Right hindlimb (tissue), 1 donor: ENCODE data around the gene IGFBP1.
"Not testable (repeated sequence)": the region's sequence is repeated elsewhere in the genome, so short reads cannot be mapped to it uniquely, and the experiment has no call there.

Experiments used
- DNase-seq: peaks from one replicate; pipeline ENCODE4 v3.0.0-alpha.2; 2018

IGFBP1 gene

DNA sequence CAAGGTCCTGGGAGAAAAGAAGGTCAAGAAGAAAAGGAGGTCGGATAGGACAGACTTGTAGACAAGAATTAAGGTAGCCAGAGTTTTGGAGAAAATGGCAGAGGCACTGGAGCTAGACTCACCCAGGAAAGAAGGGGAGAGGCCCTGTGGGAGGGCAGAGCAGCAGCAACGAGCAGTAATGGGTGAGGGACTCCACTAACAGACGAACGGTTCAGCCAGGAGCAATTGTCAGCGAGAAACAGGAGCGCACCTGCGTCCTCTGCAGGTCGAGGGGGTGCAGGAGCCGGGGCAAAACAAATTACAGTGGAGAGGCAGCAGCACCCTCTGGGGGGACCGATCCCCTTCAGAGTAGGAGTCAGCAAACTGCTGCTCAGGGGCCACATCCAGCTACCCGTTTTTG lies 51.3 kb downstream of the IGFBP1 start:
- no peak for DNase-seq

DNA sequence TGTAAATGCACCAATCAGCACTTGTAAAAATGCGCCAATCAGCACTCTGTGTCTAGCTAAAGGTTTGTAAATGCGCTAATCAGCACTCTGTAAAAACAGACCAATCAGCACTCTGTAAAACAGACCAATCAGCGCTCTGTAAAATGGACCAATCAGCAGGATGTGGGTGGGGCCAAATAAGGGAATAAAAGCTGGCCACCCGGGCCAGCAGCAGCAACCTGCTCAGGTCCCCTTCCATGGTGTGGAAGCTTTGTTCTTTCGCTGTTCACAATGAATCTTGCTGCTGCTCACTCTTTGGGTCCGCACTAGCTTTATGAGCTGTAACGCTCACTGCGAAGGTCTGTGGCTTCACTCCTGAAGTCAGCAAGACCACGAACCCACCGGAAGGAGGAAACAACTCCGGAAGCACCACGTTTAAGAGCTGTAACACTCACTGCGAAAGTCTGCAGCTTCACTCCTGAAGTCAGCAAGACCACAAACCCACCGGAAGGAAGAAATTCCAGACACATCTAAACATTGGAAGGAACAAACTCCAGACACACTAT lies 52.0 kb downstream of the IGFBP1 start:
- not testable (repeated sequence) for DNase-seq

DNA sequence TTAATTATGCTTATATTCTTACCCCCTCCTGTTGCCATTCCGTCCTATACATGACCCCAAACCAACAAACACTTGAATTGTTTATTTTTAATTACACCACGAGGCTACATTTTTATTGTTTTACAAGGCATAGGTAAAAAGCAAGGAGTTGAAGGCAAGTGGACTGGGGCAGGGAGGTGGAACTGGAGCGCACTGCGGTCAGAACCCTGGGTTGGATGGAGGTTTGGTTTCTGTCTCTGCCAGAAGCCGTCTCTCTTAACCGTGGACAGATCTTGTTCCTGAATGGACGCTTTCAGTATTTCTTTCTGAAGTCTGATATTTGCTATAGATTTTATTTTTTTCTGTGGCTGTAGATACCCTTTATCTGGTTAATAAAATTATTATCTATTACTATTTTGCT lies 52.7 kb downstream of the IGFBP1 start:
- no peak for DNase-seq
